IPS-18a (cell line): Measurements from ENCODE around the gene CCT3.
"Not testable (repeated sequence)": the region's sequence is repeated elsewhere in the genome, so short reads cannot be mapped to it uniquely, and the experiment has no call there.

Experiments
- H3K27ac ChIP-seq: one replicate; pipeline ENCODE4 v1.5.1; 2013; ENCODE audit warnings: low read length
- H3K27me3 ChIP-seq: one replicate; pipeline ENCODE4 v1.6.1; 2013; ENCODE audit warnings: mild to moderate bottlenecking, low read length; ENCODE audit not compliant: control insufficient read depth, insufficient read depth
- H3K36me3 ChIP-seq: one replicate; pipeline ENCODE4 v1.6.1; 2013; ENCODE audit warnings: low read depth, low read length; ENCODE audit not compliant: control insufficient read depth
- H3K4me1 ChIP-seq: one replicate; pipeline ENCODE4 v1.6.1; 2013; ENCODE audit warnings: low read depth, low read length; ENCODE audit not compliant: control insufficient read depth
- H3K4me3 ChIP-seq: one replicate; pipeline ENCODE4 v1.5.1; 2013; ENCODE audit warnings: low read length
- H3K9ac ChIP-seq: one replicate; pipeline ENCODE4 v1.6.1; 2013; ENCODE audit warnings: mild to moderate bottlenecking, low read length, moderate library complexity
- H3K9me3 ChIP-seq: one replicate; pipeline ENCODE4 v1.6.1; 2013; ENCODE audit warnings: low read depth, low read length; ENCODE audit not compliant: control insufficient read depth

Gene CCT3

GRCh38 chr1:156367383-156368156 lies 29.5 kb upstream of the CCT3 start:
- H3K9me3 ChIP-seq: no peaks in the 10 kb centered on the region
- H3K36me3 ChIP-seq: no peaks in the 10 kb centered on the region
- no peak overlapping the region for H3K9ac ChIP-seq
- H3K27ac ChIP-seq: no peak overlapping the region
- peaks cover 32% of the 10 kb centered on the region for H3K27me3 ChIP-seq
- H3K4me3 ChIP-seq: no peak overlapping the region
- peaks cover 8% of the 10 kb centered on the region for H3K4me1 ChIP-seq

GRCh38 chr1:156366378-156367166 lies 28.5 kb upstream of the CCT3 start:
- Histone ChIP-seq H3K27ac (no peak overlapping the region), H3K9ac (no peak overlapping the region), H3K9me3 (no peaks in the 10 kb centered on the region), H3K4me1 (peaks cover 8% of the 10 kb centered on the region), H3K36me3 (no peaks in the 10 kb centered on the region), H3K4me3 (no peak overlapping the region), H3K27me3 (peaks cover 32% of the 10 kb centered on the region)

GRCh38 chr1:156365754-156366153 lies 27.7 kb upstream of the CCT3 start:
- Histone ChIP-seq H3K27me3 (peaks cover 30% of the 10 kb centered on the region), H3K9ac (no peak overlapping the region)

GRCh38 chr1:156360534-156360933 lies 22.4 kb upstream of the CCT3 start:
- H3K36me3 ChIP-seq: no peaks in the 10 kb centered on the region
- no peak overlapping the region for H3K27ac ChIP-seq
- H3K9me3 ChIP-seq: no peaks in the 10 kb centered on the region
- H3K4me3 ChIP-seq: no peak overlapping the region
- peaks cover 5% of the 10 kb centered on the region for H3K4me1 ChIP-seq
- peaks cover 5% of the 10 kb centered on the region for H3K27me3 ChIP-seq
- H3K9ac ChIP-seq: no peak overlapping the region

More at GRCh38 chr1:156365754-156366153, 27.7 kb upstream of the CCT3 start:
- Histone ChIP-seq H3K36me3 (no peaks in the 10 kb centered on the region), H3K9me3 (no peaks in the 10 kb centered on the region), H3K4me3 (no peak overlapping the region), H3K27ac (no peak overlapping the region), H3K4me1 (peaks cover 8% of the 10 kb centered on the region)

GRCh38 chr1:156359973-156360372 lies 21.9 kb upstream of the CCT3 start:
- no peak overlapping the region for H3K9ac ChIP-seq
- peaks cover 5% of the 10 kb centered on the region for H3K4me1 ChIP-seq
- H3K27ac ChIP-seq: no peak overlapping the region
- peaks cover 5% of the 10 kb centered on the region for H3K27me3 ChIP-seq
- no peaks in the 10 kb centered on the region for H3K36me3 ChIP-seq
- H3K4me3 ChIP-seq: no peak overlapping the region
- no peaks in the 10 kb centered on the region for H3K9me3 ChIP-seq

- no peak overlapping the region for H3K9ac ChIP-seq
- peaks cover 5% of the 10 kb centered on the region for H3K27me3 ChIP-seq
- no peaks in the 10 kb centered on the region for H3K36me3 ChIP-seq
- no peaks in the 10 kb centered on the region for H3K9me3 ChIP-seq
- no peak overlapping the region for H3K4me3 ChIP-seq
- peaks cover 5% of the 10 kb centered on the region for H3K4me1 ChIP-seq
- H3K27ac ChIP-seq: no peak overlapping the region
Measured at GRCh38 chr1:156359249-156359648, 21.2 kb upstream of the CCT3 start.

GRCh38 chr1:156358641-156359040 lies 20.5 kb upstream of the CCT3 start:
- H3K9ac ChIP-seq: no peak overlapping the region
- peaks cover 5% of the 10 kb centered on the region for H3K4me1 ChIP-seq
- H3K36me3 ChIP-seq: no peaks in the 10 kb centered on the region
- no peaks in the 10 kb centered on the region for H3K9me3 ChIP-seq
- H3K27me3 ChIP-seq: peaks cover 5% of the 10 kb centered on the region
- no peak overlapping the region for H3K27ac ChIP-seq
- H3K4me3 ChIP-seq: no peak overlapping the region

- Histone ChIP-seq H3K27ac (no peak overlapping the region), H3K9ac (no peak overlapping the region), H3K4me1 (peaks cover 5% of the 10 kb centered on the region), H3K4me3 (no peak overlapping the region), H3K27me3 (peaks cover 5% of the 10 kb centered on the region), H3K9me3 (no peaks in the 10 kb centered on the region), H3K36me3 (no peaks in the 10 kb centered on the region)
Measured at GRCh38 chr1:156357977-156358376, 19.9 kb upstream of the CCT3 start.

- Histone ChIP-seq H3K36me3 (no peaks in the 10 kb centered on the region), H3K4me1 (peaks cover 5% of the 10 kb centered on the region), H3K9me3 (no peaks in the 10 kb centered on the region), H3K27ac (no peak overlapping the region), H3K27me3 (peaks cover 5% of the 10 kb centered on the region), H3K4me3 (peak overlapping the region; percentile 73), H3K9ac (no peak overlapping the region)
Measured at GRCh38 chr1:156356875-156357534, 18.9 kb upstream of the CCT3 start.

- Histone ChIP-seq H3K4me1 (peaks cover 5% of the 10 kb centered on the region), H3K27ac (no peak overlapping the region), H3K27me3 (peaks cover 5% of the 10 kb centered on the region), H3K36me3 (no peaks in the 10 kb centered on the region), H3K9me3 (no peaks in the 10 kb centered on the region), H3K9ac (no peak overlapping the region), H3K4me3 (no peak overlapping the region)
Measured at GRCh38 chr1:156356262-156356874, 18.3 kb upstream of the CCT3 start.

GRCh38 chr1:156352481-156352880 lies 14.4 kb upstream of the CCT3 start:
- not testable (repeated sequence) for H3K27ac ChIP-seq, H3K9ac ChIP-seq, H3K36me3 ChIP-seq, H3K4me3 ChIP-seq, H3K4me1 ChIP-seq, H3K9me3 ChIP-seq, H3K27me3 ChIP-seq
